A673 (cell line): ENCODE measurements around the gene APOL2. TPM values are rescaled to one million over a fixed set of nuclear protein-coding genes. Genes with fewer than 3 reads are reported as not detected.
"Not testable (repeated sequence)": the region's sequence is repeated elsewhere in the genome, so short reads cannot be mapped to it uniquely, and the experiment has no call there.

ENCODE experiments used
- BruUV-seq: library from RNA; stranded (reverse); fragments of 400-500 nt; replicated peaks from 2 replicates; lab custom pipeline; 2021; lab: Mats Ljungman, UMichigan
- CTCF ChIA-PET: fragments of 300-600 bp; sonication (Branson Sonifier 250); formaldehyde crosslinking; loops from one replicate; lab custom pipeline; 2022; ENCODE audit warnings: antibody characterized with exemption; lab: Charles Lee
- POLR2A ChIA-PET: fragments of 300-600 bp; sonication (Branson Sonifier 250); formaldehyde crosslinking; loops from one replicate; lab custom pipeline; 2022; ENCODE audit warnings: antibody characterized with exemption; ENCODE audit not compliant: low non-redundant PET; lab: Charles Lee
- DNase-seq: peaks from one replicate; pipeline ENCODE4 v3.0.0-alpha.2; 2015; ENCODE audit warnings: low spot score
- H3K27ac ChIP-seq: fragments of 200-600 bp; sonication (generic); 2 replicates; pipeline ENCODE4 v1.5.1; 2016; ENCODE audit warnings: mixed run types, low read depth, mild to moderate bottlenecking, mixed read lengths, antibody characterized with exemption, low read length; ENCODE audit not compliant: poor library complexity, severe bottlenecking
- H3K27me3 ChIP-seq: fragments of 200-600 bp; sonication (generic); replicated peaks from 2 replicates; pipeline ENCODE4 v1.6.1; 2017; ENCODE audit warnings: mixed run types, low read depth, mild to moderate bottlenecking, mixed read lengths, antibody characterized with exemption, low read length; ENCODE audit not compliant: insufficient read depth, poor library complexity
- H3K36me3 ChIP-seq: fragments of 200-600 bp; sonication (generic); 2 replicates; pipeline ENCODE4 v1.6.1; 2016; ENCODE audit warnings: mixed run types, mild to moderate bottlenecking, mixed read lengths, antibody characterized with exemption, low read length; ENCODE audit not compliant: insufficient read depth, poor library complexity, severe bottlenecking
- H3K4me1 ChIP-seq: fragments of 200-600 bp; sonication (generic); 2 replicates; pipeline ENCODE4 v1.6.1; 2017; ENCODE audit warnings: mixed run types, mild to moderate bottlenecking, mixed read lengths, antibody characterized with exemption, low read length; ENCODE audit not compliant: insufficient read depth, poor library complexity, severe bottlenecking
- H3K4me3 ChIP-seq: fragments of 200-600 bp; sonication (generic); 2 replicates; pipeline ENCODE4 v1.5.1; 2016; ENCODE audit warnings: low read depth, mixed run types, mild to moderate bottlenecking, mixed read lengths, low read length; ENCODE audit not compliant: poor library complexity, severe bottlenecking
- H3K9me3 ChIP-seq: fragments of 200-600 bp; sonication (generic); 2 replicates; pipeline ENCODE4 v1.6.1; 2016; ENCODE audit warnings: mixed run types, low read depth, mild to moderate bottlenecking, mixed read lengths, antibody characterized with exemption, low read length; ENCODE audit not compliant: poor library complexity, severe bottlenecking
- CTCF ChIP-seq: fragments of 300-800, 200-600 bp; sonication (generic); conservative IDR thresholded peaks from 2 replicates; pipeline ENCODE4 v1.5.1; 2017; ENCODE audit warnings: low read depth, mild to moderate bottlenecking, antibody characterized with exemption, low read length, moderate library complexity, mixed read lengths
- EZH2 ChIP-seq: fragments of 200-600 bp; sonication (generic); IDR thresholded peaks from 2 replicates; pipeline ENCODE4 v1.6.1; 2017; ENCODE audit warnings: borderline replicate concordance, low read depth, mild to moderate bottlenecking, mixed read lengths, antibody characterized with exemption, low read length; ENCODE audit not compliant: poor library complexity, severe bottlenecking
- intact Hi-C: fragments of 100-400 bp; cut with micrococcal nuclease; formaldehyde crosslinking; loops from one replicate; pipeline ENCODE4 v1.10.0; 2022; ENCODE audit not compliant: unreplicated experiment
- total RNA-seq: library from RNA; stranded (reverse); gene quantifications from 2 replicates; pipeline ENCODE4 v1.2.3, GENCODE V29; 2021

The APOL2 gene
- total RNA-seq, 1 experiment from 2014 or later: 45.1 TPM

DNA sequence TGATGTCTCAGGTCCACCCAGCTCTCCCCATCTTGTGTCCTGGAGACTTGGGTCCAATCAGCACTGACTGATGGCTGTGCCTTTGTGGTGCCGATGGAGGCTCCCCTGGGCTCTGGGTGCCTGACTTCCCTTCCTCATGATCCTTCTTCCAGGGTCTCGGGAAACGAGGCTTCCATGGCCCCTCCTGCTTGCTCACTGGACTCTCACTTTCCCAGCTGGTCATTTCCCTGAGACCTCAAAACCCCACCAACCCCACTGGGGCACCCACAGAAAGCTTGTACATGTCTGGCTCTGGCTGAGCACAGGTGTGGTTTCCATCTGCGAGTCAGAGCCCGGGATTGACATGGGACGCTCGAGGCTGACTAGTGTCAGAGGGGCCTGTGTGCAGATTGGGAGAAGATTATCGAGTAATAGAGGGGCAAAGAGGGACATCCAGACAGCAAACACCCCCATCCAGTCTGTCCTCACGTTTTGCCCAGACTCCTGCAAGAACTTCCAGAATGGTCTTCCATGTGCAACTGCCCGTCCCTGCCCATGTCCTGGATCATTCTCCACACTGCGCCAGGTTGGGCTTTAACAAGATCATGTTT, 28.7 kb upstream of the APOL2 start:
- ChIA-PET POLR2A (no interaction called here), CTCF (no interaction called here)
- no peaks in the 10 kb centered on the region for H3K36me3 ChIP-seq
- intact Hi-C loops: no loop called here
- TF ChIP-seq CTCF: no peak
- TF ChIP-seq EZH2: no peak
- H3K27me3 ChIP-seq: no peaks in the 10 kb centered on the region
- no peak for DNase-seq
- H3K4me3 ChIP-seq: no peak overlapping the region
- no TSS peak for BruUV-seq
- no peaks in the 10 kb centered on the region for H3K9me3 ChIP-seq
- H3K4me1 ChIP-seq: no peaks in the 10 kb centered on the region
- H3K27ac ChIP-seq: no peak overlapping the region

GRCh38 chr22:36267058-36267457, 27.7 kb upstream of the APOL2 start:
- Histone ChIP-seq H3K9me3 (no peaks in the 10 kb centered on the region), H3K4me3 (no peak overlapping the region), H3K27ac (no peak overlapping the region), H3K27me3 (no peaks in the 10 kb centered on the region), H3K36me3 (no peaks in the 10 kb centered on the region), H3K4me1 (no peaks in the 10 kb centered on the region)
- TF ChIP-seq EZH2: no peak
- no peak for TF ChIP-seq CTCF
- ChIA-PET CTCF (no interaction called here), POLR2A (no interaction called here)
- no TSS peak for BruUV-seq
- no peak for DNase-seq
- intact Hi-C loops: no loop called here

DNA sequence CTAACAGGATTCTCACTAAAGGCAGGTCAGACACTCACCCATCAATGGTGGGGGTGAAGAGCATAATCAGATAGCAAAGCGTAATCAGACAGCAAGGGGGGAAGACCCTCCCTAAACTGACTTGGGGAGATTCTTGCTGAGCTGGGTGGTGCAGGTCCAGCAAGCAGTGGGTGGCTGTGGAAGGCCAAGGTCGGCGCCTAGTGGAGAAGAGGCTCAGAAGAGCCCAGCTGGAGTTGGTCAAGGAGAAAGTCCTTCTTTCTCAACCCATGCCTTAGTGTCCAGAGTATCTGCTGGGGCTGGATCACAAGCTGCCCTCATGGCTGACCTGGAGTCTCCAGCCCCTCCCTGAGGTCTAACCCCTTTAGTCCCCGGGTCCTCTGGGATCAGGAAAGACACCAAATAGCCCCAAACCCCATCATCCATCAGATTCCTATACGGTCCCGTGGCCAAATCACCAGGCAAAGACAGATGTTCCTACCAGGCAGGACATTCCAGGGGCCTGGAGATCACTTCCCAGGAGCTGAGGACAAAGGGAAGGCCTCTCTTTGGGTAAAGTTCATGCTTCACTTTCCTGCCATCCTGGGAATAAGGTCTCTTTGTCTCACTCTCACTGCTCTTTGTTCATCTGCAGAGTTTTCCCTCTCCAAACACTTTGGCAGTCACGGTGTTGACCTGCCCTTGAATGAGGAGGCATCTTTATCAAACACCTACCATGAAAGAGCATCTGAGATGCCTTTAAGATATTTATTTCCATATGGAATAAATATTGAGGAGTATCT, 24.7 kb upstream of the APOL2 start:
- H3K4me3 ChIP-seq, intact Hi-C loops, H3K36me3 ChIP-seq, DNase-seq, H3K4me1 ChIP-seq, POLR2A ChIA-PET, H3K9me3 ChIP-seq, H3K27me3 ChIP-seq, H3K27ac ChIP-seq, CTCF ChIA-PET, BruUV-seq: not testable (repeated sequence)

DNA sequence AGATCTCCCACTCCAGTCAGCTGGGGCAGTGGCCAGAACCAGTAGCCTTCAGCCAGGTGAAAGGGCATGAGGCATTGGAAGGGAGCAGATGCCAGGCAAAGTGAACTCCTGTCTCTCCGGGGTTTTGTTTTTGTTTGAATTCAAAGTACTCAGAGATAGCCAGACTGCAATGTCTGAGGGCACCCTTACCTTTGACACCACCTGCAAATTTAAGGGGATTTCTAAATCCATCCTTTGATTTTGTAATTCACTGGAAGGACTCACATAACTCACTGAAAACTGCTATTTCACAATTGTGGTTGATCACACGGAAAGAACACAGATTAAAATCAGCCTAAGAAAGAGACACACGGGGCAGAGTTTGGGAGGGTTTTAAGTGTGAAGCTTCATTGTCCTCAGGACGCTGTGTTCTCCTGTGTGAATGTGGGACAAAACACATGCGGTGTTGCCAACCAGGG, 23.9 kb upstream of the APOL2 start:
- H3K9me3 ChIP-seq, CTCF ChIA-PET, H3K36me3 ChIP-seq, BruUV-seq, H3K27ac ChIP-seq, intact Hi-C loops, H3K27me3 ChIP-seq, POLR2A ChIA-PET, DNase-seq, H3K4me3 ChIP-seq: not testable (repeated sequence)
- peaks cover 15% of the 10 kb centered on the region for H3K4me1 ChIP-seq

DNA sequence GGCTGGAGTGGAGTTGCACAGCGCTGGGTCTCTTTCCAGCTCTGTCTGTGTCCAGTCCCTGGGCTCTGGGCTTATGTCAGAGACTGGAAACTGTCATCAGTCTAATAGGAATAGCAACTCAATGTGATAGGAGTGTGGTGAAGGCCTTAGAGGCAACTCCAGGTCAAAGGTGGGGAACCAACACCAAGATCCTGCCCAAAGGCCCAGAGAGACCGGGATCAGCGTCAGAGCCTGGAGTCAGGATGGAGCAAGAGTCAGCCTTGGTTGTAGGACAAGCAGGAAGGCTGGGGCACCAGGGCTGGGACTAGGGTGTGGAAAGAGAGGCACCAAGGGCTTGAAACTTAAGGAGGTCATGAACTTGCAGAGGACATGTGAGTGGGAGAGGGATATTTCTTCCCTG, 23.0 kb upstream of the APOL2 start:
- intact Hi-C loops, DNase-seq, CTCF ChIA-PET, BruUV-seq, H3K9me3 ChIP-seq, H3K36me3 ChIP-seq, H3K27me3 ChIP-seq, H3K27ac ChIP-seq, H3K4me3 ChIP-seq, POLR2A ChIA-PET: not testable (repeated sequence)
- peaks cover 16% of the 10 kb centered on the region for H3K4me1 ChIP-seq
